Measurements from ENCODE around the gene LCN12. TPM values are rescaled to one million over a fixed set of nuclear protein-coding genes. Genes with fewer than 3 reads are reported as not detected.

Gene LCN12
- total and polyA plus RNA-seq, 11 donors: 0.46 to 23.7 (median 4.2) TPM

- intact Hi-C loops (cut with DNase I): no loop called here
- Histone ChIP-seq H3K9me3 (no peaks in the 10 kb centered on the region), H3K4me3 (no peak overlapping the region), H3K36me3 (no peaks in the 10 kb centered on the region), H3K4me1 (peaks cover 4 to 35% (median 21%) of the 10 kb centered on the region in 12 donors), H3K27ac (peak overlapping the region in 1 of 12 donors; percentile 60), H3K27me3 (no peaks in the 10 kb centered on the region)
- DNase-seq: no peak
- no peak for TF ChIP-seq CTCF (IDR thresholded peaks at IDR 0.05)
- no peak for ATAC-seq
- 77 to 89% (median 80%) methylated on average over 17 to 19 of the region's 19 CpGs for WGBS, 4 donors
Observed at GRCh38 chr9:136960212-136960937, 8.3 kb downstream of the LCN12 start.

- ATAC-seq: no peak
- no peak for DNase-seq
- H3K27ac ChIP-seq: peak overlapping the region in 5 of 12 donors; percentile 8 to 60 (median 39)
Observed at GRCh38 chr9:136960938-136961275, 8.8 kb downstream of the LCN12 start.

GRCh38 chr9:136961279-136962065 is 9.4 kb downstream of the LCN12 start:
- H3K4me3 ChIP-seq: no peak overlapping the region

More at GRCh38 chr9:136960938-136961275, 8.8 kb downstream of the LCN12 start:
- Histone ChIP-seq H3K9me3 (no peaks in the 10 kb centered on the region), H3K4me3 (no peak overlapping the region), H3K36me3 (no peaks in the 10 kb centered on the region), H3K27me3 (no peaks in the 10 kb centered on the region), H3K4me1 (peaks cover 4 to 38% (median 23%) of the 10 kb centered on the region in 12 donors)
- 88 to 90% (median 89%) methylated on average over 12 to 15 of the region's 15 CpGs for WGBS, 4 donors
- TF ChIP-seq CTCF (IDR thresholded peaks at IDR 0.05): no peak
- no peak for TF ChIP-seq POLR2A (IDR thresholded peaks at IDR 0.05)
- intact Hi-C loops (cut with DNase I): no loop called here

More at GRCh38 chr9:136961279-136962065, 9.4 kb downstream of the LCN12 start:
- peak; percentile 55 to 86 (median 78) for ATAC-seq
- H3K27ac ChIP-seq: peak overlapping the region in 8 of 12 donors; percentile 1 to 60 (median 32)
- 47 to 75% (median 66%) methylated on average over 9 to 23 of the region's 23 CpGs for WGBS, 4 donors
- peaks cover 4 to 44% (median 28%) of the 10 kb centered on the region in 12 donors for H3K4me1 ChIP-seq
- no peaks in the 10 kb centered on the region for H3K27me3 ChIP-seq
- no peaks in the 10 kb centered on the region for H3K36me3 ChIP-seq
- no peaks in the 10 kb centered on the region for H3K9me3 ChIP-seq
- TF ChIP-seq POLR2A (IDR thresholded peaks at IDR 0.05) (no peak), CTCF (IDR thresholded peaks at IDR 0.05) (no peak)
- intact Hi-C loops (cut with DNase I): no loop called here
- DNase-seq: peak in 2 of 5 donors; percentile 70 to 79

Data from heart left ventricle (tissue), 16 donors.